GM10847 (cell line): Measurements from ENCODE around the gene TSPEAR.

Source experiments
- POLR2A ChIP-seq: IDR thresholded peaks from 2 replicates; pipeline ENCODE4 v1.6.1; 2011; ENCODE audit not compliant: insufficient read length; ENCODE audit errors: extremely low read depth

The TSPEAR gene

DNA sequence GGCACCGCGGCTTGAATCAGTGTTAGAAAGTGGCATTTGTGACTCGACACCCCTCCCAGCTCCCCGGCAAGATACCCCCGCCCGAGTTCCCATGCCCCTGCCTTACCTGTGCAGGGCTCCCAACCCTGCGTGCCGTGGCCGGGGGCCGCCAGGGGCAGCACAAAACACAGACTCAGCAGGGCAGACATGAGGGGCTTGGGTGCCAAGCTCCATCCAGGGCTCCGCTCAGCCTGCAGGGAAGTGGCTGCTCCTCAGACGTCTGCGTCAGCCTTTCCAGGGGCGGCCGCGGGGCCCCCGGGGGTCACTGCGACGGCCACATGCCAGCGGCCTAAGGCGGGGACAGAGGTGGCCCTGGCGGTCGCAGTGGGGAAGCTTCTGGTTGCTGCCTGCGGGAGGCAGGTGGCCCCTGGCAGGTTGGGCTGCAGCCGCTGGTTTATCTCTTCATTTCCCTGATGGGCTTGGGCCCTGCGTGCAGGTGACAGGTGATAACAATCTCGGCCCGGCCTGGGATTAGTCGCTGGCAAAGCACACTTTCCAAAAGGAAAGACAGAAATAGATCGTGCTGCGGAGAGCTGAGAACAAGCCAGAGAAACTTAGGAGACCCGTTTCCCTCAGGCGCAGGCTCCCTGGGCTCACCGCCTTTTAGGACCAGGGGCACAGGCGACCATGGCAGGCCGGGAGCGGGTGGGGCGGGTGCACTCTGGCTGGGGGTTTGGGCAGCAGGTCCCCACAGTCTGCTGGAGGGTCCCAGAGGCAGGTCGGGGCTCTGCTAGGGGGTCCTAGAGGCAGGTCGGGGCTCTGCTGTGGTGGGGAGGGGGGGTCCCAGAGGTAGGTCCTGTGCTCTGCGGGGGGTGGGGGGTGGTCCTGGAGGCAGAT is at the start of gene TSPEAR:
TSPEAR (minus strand) TSS at position 246 of the 876 bp plus-strand sequence; CDS start at position 188, 58 bp downstream.
- TF ChIP-seq POLR2A: no peak

DNA sequence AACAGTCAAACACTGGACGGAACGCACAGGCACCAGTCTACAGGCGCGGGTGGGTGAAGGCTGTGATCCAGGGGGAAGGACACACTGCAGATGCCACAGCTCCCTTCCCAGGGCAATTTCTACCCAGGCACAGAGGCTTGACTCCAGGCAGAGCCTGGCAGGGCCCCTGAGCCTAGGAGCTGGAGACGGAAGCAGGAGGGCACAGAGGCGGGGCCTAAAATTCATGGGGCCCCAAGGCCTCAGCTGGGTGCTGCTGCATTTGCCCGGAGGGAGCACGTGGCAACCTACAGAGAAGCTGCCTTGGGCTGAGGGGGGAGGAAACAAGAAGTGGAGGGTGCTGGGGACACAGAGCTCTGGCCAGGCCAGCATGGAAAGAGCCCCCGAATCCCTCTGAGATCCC is 49.0 kb upstream of the TSPEAR start:
- no peak for TF ChIP-seq POLR2A

DNA sequence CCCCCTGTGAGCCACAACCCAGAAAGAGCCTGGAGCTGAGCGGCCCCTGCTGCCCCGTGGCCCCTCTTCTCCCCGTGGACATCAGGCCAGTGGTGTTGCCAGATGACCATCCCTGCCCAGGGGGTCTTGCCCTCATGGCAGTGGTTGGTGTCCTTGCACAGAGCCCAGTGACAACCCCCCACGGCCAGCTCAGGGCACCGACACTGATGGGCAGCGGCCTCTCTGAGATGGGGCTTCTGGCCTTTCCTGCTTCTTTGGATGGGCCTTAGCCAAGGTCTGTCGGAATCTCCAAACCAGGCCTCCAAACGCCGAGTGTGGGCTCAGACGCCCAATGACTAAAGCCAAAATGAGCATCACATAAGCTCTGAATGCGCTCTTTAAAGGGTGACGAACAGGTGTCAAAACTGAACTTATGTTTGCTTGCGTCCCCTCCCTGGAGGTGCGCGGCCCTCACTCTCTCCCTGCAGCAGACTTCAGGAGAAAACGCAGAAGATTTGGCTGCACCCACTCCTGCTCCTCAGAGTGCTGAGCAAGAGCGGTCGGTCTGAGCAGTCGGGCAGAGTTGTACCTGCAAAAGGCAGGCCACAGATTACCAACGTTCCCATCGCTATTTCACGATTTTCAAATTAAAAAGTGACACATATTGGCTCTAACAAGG is 48.4 kb upstream of the TSPEAR start:
- no peak for TF ChIP-seq POLR2A

DNA sequence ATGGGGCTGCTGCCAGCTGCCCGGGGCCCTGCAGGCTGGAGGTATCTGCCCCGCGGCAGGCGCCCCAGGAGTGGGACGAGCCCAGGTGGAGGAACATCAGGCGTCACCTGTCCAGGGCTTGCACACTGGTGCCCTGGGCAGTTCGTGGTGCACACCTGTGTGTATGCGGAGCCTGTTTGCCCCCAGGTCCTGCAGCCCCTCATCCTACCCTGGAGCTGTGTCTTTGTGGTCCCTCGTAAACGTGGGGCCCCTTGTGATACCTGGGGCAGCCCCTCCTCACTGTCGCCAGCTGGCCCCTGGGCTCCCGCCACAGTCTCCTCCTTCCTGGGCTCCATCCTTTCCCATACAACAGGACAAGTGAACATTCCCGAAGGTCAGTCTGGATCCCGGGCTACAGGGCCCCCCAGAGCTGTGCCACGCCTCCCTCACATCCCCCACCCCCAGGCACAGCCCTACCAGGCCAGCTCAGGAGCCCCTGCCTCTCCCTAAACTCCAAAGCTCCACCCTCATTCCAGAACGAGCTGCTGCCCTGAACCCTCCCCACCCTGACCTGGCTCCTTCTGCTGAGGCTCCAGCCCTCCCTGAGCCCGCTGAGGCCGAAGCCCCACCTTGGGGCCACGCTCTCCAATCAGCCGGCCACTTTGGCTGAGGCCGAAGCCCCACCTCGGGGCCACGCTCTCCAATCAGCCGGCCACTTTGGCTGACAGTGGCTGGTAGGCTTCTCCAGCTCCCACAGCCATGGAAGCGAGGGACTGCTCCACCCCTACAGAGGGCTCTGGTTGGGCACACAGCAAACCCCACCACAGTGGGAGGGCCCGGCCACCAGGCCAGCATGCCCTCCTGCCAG is 47.6 kb upstream of the TSPEAR start:
- no peak for TF ChIP-seq POLR2A

DNA sequence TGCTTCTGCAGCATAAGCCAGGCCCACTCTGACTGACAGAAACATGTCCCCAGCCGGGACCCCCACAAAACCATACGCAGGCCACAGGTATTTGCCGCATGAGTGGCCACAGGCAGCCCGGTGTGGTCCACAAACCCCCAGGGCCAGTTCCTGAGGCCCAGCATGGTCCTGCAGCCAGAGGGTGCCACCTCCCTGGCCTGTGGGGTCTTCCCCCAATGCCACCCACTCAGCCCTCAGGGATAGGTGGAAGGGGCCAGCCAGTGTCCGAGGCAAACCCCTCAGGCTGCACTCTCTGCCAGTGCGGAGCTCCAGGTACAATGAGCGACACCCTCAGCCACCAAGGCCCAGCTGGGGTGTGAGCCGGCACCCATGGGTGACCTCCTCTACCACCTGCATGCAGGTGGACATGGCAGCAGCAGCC is 46.8 kb upstream of the TSPEAR start:
- no peak for TF ChIP-seq POLR2A

DNA sequence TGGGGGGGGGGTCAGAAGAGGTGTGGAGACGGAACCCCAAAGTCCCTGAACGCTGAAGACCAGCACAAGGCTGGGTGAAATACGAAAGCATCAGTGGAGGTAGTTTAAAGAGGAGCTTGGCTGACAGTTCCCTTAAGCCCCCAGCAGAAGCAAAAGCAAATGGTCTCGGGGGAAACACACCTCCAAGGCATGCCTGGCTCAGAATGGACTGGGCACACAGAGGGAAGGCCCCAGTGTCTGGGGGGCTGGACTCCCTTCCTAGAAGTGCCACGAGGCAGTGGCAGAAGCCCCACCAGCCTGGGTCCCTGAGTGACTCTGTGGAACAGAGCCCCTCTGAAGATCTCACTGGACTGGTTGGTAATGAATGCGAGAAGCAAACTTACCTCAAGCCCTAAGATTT is 46.4 kb upstream of the TSPEAR start:
- no peak for TF ChIP-seq POLR2A

DNA sequence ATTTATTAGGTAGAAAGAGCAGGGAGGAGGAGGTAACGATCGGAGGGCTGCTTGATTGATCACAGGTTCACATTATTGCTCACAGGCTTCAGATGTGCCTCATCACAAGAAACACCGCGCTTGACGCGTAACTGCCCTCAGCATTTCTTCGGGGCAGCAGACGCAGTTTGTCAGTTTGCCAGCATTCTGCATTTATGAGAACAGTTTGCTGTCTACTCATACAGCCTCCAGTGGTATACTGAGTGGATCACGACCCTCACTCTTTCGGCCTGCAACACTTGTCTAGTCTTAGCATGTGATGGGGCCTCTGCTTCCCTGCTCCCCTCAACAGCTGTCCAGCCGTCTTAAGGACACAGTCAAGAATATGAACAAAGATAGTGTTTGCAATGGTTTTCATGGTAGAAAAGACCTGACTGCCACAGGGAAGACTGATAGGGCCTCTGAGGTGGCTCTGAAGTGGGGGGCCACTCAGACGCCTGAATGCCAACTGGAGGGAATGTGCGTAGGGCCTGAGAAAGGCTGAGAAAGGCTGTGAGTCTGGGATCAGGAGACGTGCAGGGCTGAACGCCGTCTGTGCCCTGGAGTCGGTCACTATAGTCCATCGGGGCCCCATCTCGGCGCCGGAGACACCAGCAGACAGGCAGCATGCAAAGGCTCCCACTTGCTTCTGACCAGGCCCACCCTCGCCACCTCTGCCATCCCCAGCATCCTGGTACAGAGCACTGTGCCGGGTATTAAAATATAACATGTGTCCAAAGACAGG is 45.2 kb upstream of the TSPEAR start:
- TF ChIP-seq POLR2A: no peak

DNA sequence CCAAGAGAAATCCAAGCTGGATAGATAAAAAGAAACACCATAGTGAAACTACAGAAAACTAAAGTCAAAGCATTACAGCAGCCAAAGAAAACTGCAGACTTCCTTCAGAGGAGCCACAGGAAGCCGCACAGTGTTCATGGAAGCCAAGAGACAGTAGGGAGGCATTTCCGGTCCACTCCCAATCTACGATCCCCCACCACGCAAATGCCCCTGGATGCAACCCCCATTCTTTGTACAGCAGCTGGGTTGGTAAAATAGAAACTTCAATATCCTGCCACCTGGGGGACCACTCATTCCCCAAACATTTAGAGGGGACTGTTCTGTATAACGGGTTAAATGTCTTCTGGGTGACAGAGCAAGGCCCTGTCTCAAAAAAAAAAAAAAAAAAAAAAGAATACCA is 43.9 kb upstream of the TSPEAR start:
- no peak for TF ChIP-seq POLR2A

DNA sequence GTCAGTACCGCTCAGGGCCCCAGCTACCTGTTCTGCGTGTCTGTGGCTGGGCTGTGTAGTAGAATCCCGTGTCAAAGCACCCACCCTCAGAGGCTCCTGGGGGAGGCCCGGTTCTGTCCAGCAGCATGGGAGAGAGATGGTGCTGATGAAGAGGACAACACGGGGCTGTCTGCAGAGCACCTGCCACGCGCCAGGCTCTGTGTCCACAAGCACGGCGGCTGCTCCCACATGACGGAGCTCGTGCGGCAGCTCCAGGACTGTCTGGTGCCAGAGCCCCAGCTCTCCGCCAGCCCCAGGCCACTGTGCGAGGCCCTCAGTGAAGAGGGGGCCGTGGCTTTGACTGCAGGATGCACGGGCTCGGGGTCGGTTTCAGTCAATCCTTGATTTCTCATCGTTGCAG is 42.0 kb upstream of the TSPEAR start:
- no peak for TF ChIP-seq POLR2A

DNA sequence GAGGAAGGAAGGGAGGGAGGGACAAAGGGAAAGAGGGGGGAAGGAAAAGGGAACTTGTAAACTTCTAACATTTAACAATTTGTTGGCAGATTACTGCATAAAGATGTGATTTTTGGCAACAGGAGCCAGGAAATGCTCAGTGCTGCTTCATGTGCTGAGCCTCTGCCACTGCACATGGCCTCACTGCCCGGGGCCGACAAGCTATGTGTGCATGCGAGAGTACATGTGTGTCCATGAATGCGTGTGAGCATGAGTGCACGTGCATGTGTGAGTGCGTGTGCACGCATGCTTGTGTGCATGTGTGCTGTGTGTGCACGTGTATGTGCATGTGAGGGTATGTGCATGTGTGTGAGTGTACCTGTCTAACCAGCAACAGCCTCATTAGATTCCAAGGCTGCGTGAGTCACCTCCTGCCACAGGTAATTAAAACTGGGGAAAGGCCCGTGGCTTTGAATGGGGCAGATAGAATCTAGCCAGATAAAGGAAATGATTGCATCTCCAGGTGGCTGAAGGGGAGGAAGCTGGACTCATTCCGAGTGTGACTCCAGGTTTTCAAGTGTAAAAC is 41.4 kb upstream of the TSPEAR start:
- no peak for TF ChIP-seq POLR2A

DNA sequence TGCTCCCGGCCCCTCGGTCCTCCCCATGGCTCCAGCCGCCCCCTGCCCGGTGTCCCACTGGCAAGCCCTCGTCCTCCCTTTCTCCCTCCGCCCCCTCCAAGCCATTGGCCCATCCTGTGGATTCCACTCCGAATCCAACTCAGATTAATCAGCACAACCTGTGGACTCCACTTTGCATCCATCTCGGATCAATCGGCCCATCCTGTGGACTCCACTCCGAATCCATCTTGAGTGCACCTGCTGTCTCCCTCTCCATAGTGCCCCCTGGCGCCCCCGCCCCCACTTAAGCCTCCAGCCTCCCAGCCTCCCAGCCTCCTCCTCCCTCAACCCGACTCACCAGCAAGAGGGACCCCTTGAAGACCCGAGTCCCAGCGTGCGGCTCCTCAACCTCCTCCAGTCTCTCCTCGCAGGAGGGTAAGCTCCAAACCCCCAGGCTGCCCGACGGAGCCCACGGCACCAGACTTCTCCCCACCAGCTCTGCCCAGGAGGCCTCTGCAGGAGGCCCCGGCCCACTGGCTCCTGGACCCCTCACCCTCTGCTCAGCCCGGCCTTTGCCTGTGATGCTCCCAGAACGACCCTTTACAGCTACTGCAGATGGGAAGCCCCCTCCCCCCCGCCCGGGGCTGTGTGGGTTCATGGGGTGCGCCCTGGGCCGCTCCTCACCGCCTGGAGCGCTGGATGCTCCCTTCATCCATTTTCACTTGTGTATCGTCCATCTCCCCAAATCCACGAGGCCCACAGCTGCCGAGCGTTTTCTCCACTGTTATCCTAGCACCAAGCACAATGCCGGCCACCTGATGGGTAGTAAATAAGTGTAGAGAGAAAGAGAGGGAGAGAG is 40.6 kb upstream of the TSPEAR start:
- TF ChIP-seq POLR2A: no peak

DNA sequence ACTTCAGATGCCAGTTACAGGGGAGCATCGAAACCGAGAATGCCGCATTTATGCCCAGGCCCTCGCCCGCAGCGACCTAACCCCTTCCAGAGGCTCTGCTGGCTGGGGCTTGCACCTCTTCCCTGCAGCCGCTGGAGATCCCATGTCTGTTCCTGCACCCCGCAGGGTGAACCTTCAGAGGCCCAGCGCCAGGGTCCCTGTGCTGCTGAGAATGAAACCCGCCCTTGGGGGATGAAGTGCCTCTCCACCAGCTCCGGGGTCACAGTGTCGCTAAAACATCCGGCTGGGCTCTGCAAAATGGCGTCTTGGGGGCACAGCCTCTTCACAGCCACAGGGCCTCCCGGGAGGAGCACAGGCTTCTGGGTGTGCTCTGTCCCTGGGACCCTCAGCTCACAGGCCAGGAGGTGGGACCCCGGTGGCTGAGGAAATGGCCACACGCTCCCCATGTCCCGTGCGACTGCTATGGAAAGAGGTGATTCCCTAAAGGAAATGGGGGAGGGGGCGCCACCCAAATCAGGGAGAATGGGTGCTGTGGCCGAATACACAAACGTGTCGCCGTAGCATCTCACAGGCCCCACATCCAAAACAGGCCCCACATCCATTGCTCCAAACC is 39.9 kb upstream of the TSPEAR start:
- no peak for TF ChIP-seq POLR2A

DNA sequence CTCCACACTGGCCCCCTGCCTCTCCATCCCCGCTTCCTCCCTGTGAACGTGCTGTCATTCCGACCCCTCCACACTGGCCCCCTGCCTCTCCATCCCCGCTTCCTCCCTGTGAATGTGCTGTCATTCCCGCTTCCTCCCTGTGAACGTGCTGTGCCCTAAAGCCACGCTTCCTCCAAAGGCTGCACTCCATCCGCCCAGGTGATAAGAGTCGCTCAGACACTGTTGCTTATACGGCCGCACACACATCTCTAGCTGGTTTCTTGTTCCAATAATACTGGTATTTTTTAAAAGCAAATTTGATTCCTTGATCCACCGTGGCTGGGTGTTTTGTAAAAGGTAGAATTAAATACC is 39.3 kb upstream of the TSPEAR start:
- no peak for TF ChIP-seq POLR2A
